ENCODE data around the gene ANKRD23. TPM values are rescaled to one million over a fixed set of nuclear protein-coding genes. Genes with fewer than 3 reads are reported as not detected.

The ANKRD23 gene
- total and polyA plus RNA-seq, 2 of the 13 experiments (the other 11 are each of a cell fraction or from before 2014, with no cell fraction given) = 1.5 to 1.6 TPM

- peak; percentile 33; the same call in 1 of the 2 replicates for TF ChIP-seq ZKSCAN8 (CRISPR knock-in tag; IDR thresholded peaks at IDR 0.05; ENCODE audit: borderline replicate concordance)
- TF ChIP-seq THAP11 (CRISPR knock-in tag; IDR thresholded peaks at IDR 0.05) = peak; percentile 80
- TF ChIP-seq FIP1L1 (IDR thresholded peaks at IDR 0.05; ENCODE audit: borderline replicate concordance, insufficient read depth, low read depth, low read length) = no peak
- TF ChIP-seq WIZ (CRISPR knock-in tag; IDR thresholded peaks at IDR 0.05) = peak; percentile 89; the same call in 1 of the 2 replicates
- peak; percentile 59; the same call in 1 of the 2 replicates for TF ChIP-seq ZNF331 (CRISPR knock-in tag; IDR thresholded peaks at IDR 0.05)
- TF ChIP-seq CTCF (CRISPR knock-in tag; IDR thresholded peaks at IDR 0.05) = peak; percentile 98
- no peak for TF ChIP-seq ZEB1 (IDR thresholded peaks at IDR 0.05; ENCODE audit: insufficient replicate concordance, low read depth)
- TF ChIP-seq ZBTB25 (CRISPR knock-in tag; IDR thresholded peaks at IDR 0.05) = peak; percentile 59; the same call in 1 of the 2 replicates
- TF ChIP-seq CCAR2 (optimal IDR thresholded peaks at IDR 0.05; ENCODE audit: low read depth, low read length) = no peak
- peak in 1 of 2 experiments; percentile 83; a peak in 2 of 4 replicates for TF ChIP-seq POLR2A (IDR thresholded peaks at IDR 0.05; ENCODE audit: insufficient read depth in 1 of 2, low read depth in 2 of 2, low read length in 2 of 2)
- peak; percentile 59; the same call in 1 of the 2 replicates for TF ChIP-seq MED13 (CRISPR knock-in tag; IDR thresholded peaks at IDR 0.05)
- TF ChIP-seq GATAD2A (CRISPR knock-in tag; IDR thresholded peaks at IDR 0.05) = 0 out of 2 replicates have a peak, but pooled peaks have one; percentile 17
- peak; percentile 50; the same call in 1 of the 2 replicates for TF ChIP-seq ZNF710 (CRISPR knock-in tag; IDR thresholded peaks at IDR 0.05; ENCODE audit: borderline replicate concordance)
- peak; percentile 92; the same call in 1 of the 2 replicates for TF ChIP-seq ARHGAP35 (CRISPR knock-in tag; IDR thresholded peaks at IDR 0.05; ENCODE audit: borderline replicate concordance)
- no peak for TF ChIP-seq GABPA (IDR thresholded peaks at IDR 0.05; ENCODE audit: low read depth, low read length)
- no peak for TF ChIP-seq GABPA (CRISPR knock-in tag; IDR thresholded peaks at IDR 0.05; ENCODE audit: low read depth)
- no peak; the same call in 1 of the 2 replicates for TF ChIP-seq ZNF773 (CRISPR knock-in tag; IDR thresholded peaks at IDR 0.05; ENCODE audit: borderline replicate concordance)
- peak; percentile 34; the same call in 1 of the 2 replicates for TF ChIP-seq ZNF576 (CRISPR knock-in tag; IDR thresholded peaks at IDR 0.05)
- no peak for TF ChIP-seq ELF1 (CRISPR knock-in tag; IDR thresholded peaks at IDR 0.05)
- TF ChIP-seq MTF2 (CRISPR knock-in tag; IDR thresholded peaks at IDR 0.05; ENCODE audit: borderline replicate concordance) = peak; percentile 88
- no peak for TF ChIP-seq ZNF382 (CRISPR knock-in tag; IDR thresholded peaks at IDR 0.05; ENCODE audit: borderline replicate concordance)
- TF ChIP-seq SRSF1 (optimal IDR thresholded peaks at IDR 0.05; ENCODE audit: low read depth, low read length) = no peak
- no peak for TF ChIP-seq ZNF597 (CRISPR knock-in tag; IDR thresholded peaks at IDR 0.05)
- TF ChIP-seq NFYB (CRISPR knock-in tag; IDR thresholded peaks at IDR 0.05) = peak; percentile 96
Measured at GRCh38 chr2:96857667-96858372, 14.0 kb upstream of the ANKRD23 start, which contains the start of gene ANKRD39 (continued).

All from HepG2 (cell line).